Measurements from ENCODE around the gene SPEM2. TPM values are rescaled to one million over a fixed set of nuclear protein-coding genes. Genes with fewer than 3 reads are reported as not detected.

SPEM2 gene
- total RNA-seq, 1 donor from 2014 or later: not detected

DNA sequence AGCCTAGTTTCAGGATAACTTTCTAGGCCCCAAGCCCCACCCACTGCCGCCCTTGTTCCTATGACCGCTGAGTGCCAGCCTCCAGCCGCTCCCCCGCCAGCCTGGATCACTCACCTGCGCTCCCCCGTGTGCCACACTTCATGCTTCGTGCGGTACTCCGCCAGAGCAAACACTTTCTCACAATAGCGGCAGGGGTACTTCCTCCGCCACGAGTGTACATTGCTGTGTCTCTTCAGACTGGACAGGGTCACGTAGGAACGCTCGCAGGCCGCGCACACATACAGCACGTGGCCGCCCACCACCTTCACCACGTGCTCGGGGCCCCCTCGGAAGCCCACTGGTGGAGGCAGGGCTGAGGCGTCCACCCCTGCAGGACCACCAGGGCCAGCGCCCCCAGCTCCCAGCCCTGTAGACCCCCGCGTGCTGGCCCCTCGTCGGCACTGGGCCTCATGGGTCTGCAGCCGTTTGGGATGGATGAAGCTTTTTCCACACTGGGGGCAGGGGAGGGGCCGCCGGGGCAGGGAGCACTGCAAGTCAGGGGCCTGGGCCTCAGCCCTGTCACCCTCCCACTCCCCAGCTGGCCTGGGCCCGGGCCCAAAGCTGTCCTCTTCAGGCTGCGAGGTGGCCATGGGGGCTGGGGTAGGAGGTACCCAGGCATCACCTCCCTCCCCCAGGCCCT, 40.3 kb downstream of the SPEM2 start:
- no peak overlapping the region for H3K4me3 Mint-ChIP-seq
- TF ChIP-seq, protein P1, sequence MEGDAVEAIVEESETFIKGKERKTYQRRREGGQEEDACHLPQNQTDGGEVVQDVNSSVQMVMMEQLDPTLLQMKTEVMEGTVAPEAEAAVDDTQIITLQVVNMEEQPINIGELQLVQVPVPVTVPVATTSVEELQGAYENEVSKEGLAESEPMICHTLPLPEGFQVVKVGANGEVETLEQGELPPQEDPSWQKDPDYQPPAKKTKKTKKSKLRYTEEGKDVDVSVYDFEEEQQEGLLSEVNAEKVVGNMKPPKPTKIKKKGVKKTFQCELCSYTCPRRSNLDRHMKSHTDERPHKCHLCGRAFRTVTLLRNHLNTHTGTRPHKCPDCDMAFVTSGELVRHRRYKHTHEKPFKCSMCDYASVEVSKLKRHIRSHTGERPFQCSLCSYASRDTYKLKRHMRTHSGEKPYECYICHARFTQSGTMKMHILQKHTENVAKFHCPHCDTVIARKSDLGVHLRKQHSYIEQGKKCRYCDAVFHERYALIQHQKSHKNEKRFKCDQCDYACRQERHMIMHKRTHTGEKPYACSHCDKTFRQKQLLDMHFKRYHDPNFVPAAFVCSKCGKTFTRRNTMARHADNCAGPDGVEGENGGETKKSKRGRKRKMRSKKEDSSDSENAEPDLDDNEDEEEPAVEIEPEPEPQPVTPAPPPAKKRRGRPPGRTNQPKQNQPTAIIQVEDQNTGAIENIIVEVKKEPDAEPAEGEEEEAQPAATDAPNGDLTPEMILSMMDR (IDR thresholded peaks at IDR 0.05; ENCODE audit: unreplicated experiment): no peak

DNA sequence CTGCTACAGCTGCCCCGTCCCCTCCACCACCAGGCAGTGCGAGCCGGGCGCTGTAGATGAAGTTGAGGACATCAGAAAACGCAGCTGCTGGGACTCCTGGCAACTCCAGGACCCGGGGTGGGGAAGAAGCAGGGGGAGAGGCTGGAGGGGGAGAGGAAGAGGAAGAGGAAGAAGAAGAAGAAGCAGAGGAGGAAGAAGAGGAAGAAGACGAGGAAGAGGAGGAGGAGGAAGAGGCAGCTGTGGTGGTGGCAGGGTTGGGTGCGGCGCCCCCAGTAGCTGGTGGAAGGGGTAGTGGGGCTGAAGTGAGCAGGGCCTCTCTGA, 40.9 kb downstream of the SPEM2 start:
- H3K9me3 Mint-ChIP-seq: no peaks in the 10 kb centered on the region
- peaks cover 13% of the 10 kb centered on the region for H3K36me3 Mint-ChIP-seq
- H3K27me3 Mint-ChIP-seq (ENCODE audit: low read depth): no peaks in the 10 kb centered on the region
- no peak for DNase-seq (ENCODE audit: low spot score in 2 of 2, unreplicated experiment in 2 of 2)
- peaks cover 9% of the 10 kb centered on the region for H3K4me1 Mint-ChIP-seq
- TF ChIP-seq, protein P1 (IDR thresholded peaks at IDR 0.05; ENCODE audit: unreplicated experiment): no peak
- H3K27ac Mint-ChIP-seq: no peak overlapping the region
- no peak overlapping the region for H3K4me3 Mint-ChIP-seq

More for the DNA sequence above, 40.3 kb downstream of the SPEM2 start:
- Mint-ChIP-seq H3K27ac (no peak overlapping the region), H3K9me3 (no peaks in the 10 kb centered on the region), H3K4me1 (peaks cover 9% of the 10 kb centered on the region), H3K36me3 (peaks cover 17% of the 10 kb centered on the region), H3K27me3 (ENCODE audit: low read depth) (no peaks in the 10 kb centered on the region)
- no peak for DNase-seq (ENCODE audit: low spot score in 2 of 2, unreplicated experiment in 2 of 2)

GRCh38 chr17:7466639-7467341, 41.4 kb downstream of the SPEM2 start:
- DNase-seq (ENCODE audit: low spot score in 2 of 2, unreplicated experiment in 2 of 2): no peak
- H3K4me1 Mint-ChIP-seq: peaks cover 9% of the 10 kb centered on the region
- H3K9me3 Mint-ChIP-seq: no peaks in the 10 kb centered on the region
- TF ChIP-seq, protein P1 (IDR thresholded peaks at IDR 0.05; ENCODE audit: unreplicated experiment): no peak
- peaks cover 11% of the 10 kb centered on the region for H3K36me3 Mint-ChIP-seq
- H3K27me3 Mint-ChIP-seq (ENCODE audit: low read depth): no peaks in the 10 kb centered on the region
- H3K4me3 Mint-ChIP-seq: no peak overlapping the region
- peak overlapping the region; percentile 59 for H3K27ac Mint-ChIP-seq

GRCh38 chr17:7467498-7467897, 42.1 kb downstream of the SPEM2 start:
- H3K27ac Mint-ChIP-seq: peak overlapping the region; percentile 59
- TF ChIP-seq, protein P1 (IDR thresholded peaks at IDR 0.05; ENCODE audit: unreplicated experiment): no peak
- peaks cover 11% of the 10 kb centered on the region for H3K36me3 Mint-ChIP-seq
- no peaks in the 10 kb centered on the region for H3K9me3 Mint-ChIP-seq
- no peak overlapping the region for H3K4me3 Mint-ChIP-seq
- H3K27me3 Mint-ChIP-seq (ENCODE audit: low read depth): no peaks in the 10 kb centered on the region
- no peak for DNase-seq (ENCODE audit: low spot score in 2 of 2, unreplicated experiment in 2 of 2)
- H3K4me1 Mint-ChIP-seq: peaks cover 9% of the 10 kb centered on the region

DNA sequence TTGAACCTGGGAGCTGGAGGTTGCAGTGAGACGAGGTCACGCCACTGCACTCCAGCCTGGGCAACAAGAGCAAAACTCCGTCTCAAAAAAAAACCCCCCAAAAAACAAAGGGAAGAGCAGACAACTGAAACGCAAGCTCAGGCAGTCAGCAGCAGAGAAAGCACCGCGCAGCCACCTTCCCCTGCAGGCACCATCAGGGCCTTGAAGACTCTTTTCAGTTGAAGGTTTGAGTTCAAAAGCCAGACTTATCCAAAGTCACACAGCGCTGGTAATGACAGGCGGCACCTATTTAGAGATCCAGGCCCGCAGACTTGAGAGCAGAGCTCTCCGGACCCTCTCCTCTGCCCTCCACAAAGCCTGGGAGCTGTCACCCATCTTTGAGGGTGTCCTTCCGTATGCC, 42.9 kb downstream of the SPEM2 start:
- H3K36me3 Mint-ChIP-seq: peaks cover 11% of the 10 kb centered on the region
- peak overlapping the region; percentile 34 for H3K27ac Mint-ChIP-seq
- DNase-seq (ENCODE audit: low spot score in 2 of 2, unreplicated experiment in 2 of 2): no peak
- H3K9me3 Mint-ChIP-seq: no peaks in the 10 kb centered on the region
- H3K27me3 Mint-ChIP-seq (ENCODE audit: low read depth): no peaks in the 10 kb centered on the region
- TF ChIP-seq, protein P1 (IDR thresholded peaks at IDR 0.05; ENCODE audit: unreplicated experiment): no peak
- H3K4me1 Mint-ChIP-seq: peaks cover 9% of the 10 kb centered on the region
- H3K4me3 Mint-ChIP-seq: no peak overlapping the region
